Type B pancreatic cell (in vitro differentiated cells): ENCODE data around the gene TSPAN1. TPM values are rescaled to one million over a fixed set of nuclear protein-coding genes. Genes with fewer than 3 reads are reported as not detected.

Experiments used
- DNase-seq: peaks from one replicate; pipeline ENCODE4 v3.0.0; 2021; ENCODE audit warnings: mixed read lengths; ENCODE audit not compliant: unreplicated experiment; ENCODE audit errors: extremely low spot score
- H3K27ac Mint-ChIP-seq: 2 replicates; pipeline ENCODE4 v1.8.0; 2021; ENCODE audit warnings: mild to moderate bottlenecking, mixed read lengths
- H3K27me3 Mint-ChIP-seq: 2 replicates; pipeline ENCODE4 v1.8.0; 2021; ENCODE audit warnings: mixed read lengths
- H3K36me3 Mint-ChIP-seq: 2 replicates; pipeline ENCODE4 v1.8.0; 2021; ENCODE audit warnings: mixed read lengths
- H3K4me1 Mint-ChIP-seq: one replicate; pipeline ENCODE4 v1.8.0; 2021; ENCODE audit warnings: mixed read lengths; ENCODE audit not compliant: unreplicated experiment
- H3K4me3 Mint-ChIP-seq: 2 replicates; pipeline ENCODE4 v1.8.0; 2021; ENCODE audit warnings: mild to moderate bottlenecking, mixed read lengths
- H3K9me3 Mint-ChIP-seq: 2 replicates; pipeline ENCODE4 v1.8.0; 2021; ENCODE audit warnings: mixed read lengths
- total RNA-seq: library from RNA; stranded (reverse); gene quantifications from 2 replicates; pipeline ENCODE4 v1.2.1, GENCODE V29; 2021; ENCODE audit warnings: low replicate concordance
- TF ChIP-seq, protein P1 (sequence below): fragments of 200-600 bp; sonication (generic); conservative IDR thresholded peaks from 2 replicates; pipeline ENCODE4 v1.5.0; 2021; ENCODE audit warnings: antibody characterized with exemption, mild to moderate bottlenecking

The TSPAN1 gene
- total RNA-seq, 1 donor from 2014 or later = 27.6 TPM

DNA sequence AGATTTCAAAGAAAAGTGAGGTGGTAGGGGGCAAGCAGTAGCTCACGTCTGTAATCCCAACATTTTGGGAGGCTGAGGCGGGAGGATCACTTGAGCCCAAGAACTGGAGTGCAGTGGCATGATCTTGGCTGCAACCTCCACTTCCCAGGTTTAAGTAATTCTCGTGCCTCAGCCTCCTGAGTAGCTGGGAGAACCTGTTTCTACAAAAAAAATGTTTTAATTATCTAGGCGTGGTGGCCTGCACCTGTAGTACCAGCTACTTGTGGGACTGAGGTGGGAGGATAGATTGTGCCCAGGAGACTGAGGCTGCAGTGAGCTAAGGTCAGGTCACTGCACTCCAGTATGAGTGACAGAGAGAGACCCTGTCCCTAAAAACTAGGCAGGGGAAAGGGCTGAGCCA, 2.6 kb upstream of the TSPAN1 start:
- DNase-seq = no peak
- no peaks in the 10 kb centered on the region for H3K36me3 Mint-ChIP-seq
- H3K27ac Mint-ChIP-seq = peak overlapping the region; percentile 60
- no peaks in the 10 kb centered on the region for H3K9me3 Mint-ChIP-seq
- peaks cover 4% of the 10 kb centered on the region for H3K4me1 Mint-ChIP-seq
- H3K27me3 Mint-ChIP-seq = peaks cover 27% of the 10 kb centered on the region
- H3K4me3 Mint-ChIP-seq = no peak overlapping the region
- TF ChIP-seq, protein P1, sequence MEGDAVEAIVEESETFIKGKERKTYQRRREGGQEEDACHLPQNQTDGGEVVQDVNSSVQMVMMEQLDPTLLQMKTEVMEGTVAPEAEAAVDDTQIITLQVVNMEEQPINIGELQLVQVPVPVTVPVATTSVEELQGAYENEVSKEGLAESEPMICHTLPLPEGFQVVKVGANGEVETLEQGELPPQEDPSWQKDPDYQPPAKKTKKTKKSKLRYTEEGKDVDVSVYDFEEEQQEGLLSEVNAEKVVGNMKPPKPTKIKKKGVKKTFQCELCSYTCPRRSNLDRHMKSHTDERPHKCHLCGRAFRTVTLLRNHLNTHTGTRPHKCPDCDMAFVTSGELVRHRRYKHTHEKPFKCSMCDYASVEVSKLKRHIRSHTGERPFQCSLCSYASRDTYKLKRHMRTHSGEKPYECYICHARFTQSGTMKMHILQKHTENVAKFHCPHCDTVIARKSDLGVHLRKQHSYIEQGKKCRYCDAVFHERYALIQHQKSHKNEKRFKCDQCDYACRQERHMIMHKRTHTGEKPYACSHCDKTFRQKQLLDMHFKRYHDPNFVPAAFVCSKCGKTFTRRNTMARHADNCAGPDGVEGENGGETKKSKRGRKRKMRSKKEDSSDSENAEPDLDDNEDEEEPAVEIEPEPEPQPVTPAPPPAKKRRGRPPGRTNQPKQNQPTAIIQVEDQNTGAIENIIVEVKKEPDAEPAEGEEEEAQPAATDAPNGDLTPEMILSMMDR = no peak

DNA sequence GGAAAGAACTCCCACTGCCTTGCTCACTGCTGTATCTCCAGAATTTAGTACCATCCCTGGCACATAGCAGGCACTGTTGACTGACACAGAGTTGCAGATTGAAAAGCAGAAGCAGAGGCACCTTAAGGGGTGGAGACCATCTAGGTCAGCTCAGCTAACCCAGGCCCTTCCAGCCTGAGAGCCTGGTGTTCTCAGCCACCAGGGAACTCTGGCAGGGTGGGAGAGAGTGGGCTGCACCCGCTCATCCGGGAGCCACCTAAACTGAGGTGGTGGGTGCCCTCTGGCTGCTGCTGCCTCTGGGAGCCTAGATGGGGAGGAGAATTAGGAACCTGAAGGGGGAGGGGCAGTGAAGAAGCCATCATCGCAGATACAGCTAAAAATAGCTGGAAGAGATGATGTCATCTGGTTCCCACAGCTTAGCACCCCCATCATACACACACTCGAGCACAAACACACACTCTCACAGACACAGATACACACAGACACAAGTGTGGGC, 1.5 kb upstream of the TSPAN1 start:
- H3K36me3 Mint-ChIP-seq = no peaks in the 10 kb centered on the region
- H3K9me3 Mint-ChIP-seq = no peaks in the 10 kb centered on the region
- no peak overlapping the region for H3K4me3 Mint-ChIP-seq
- H3K27ac Mint-ChIP-seq = no peak overlapping the region
- no peak for DNase-seq
- H3K27me3 Mint-ChIP-seq = peaks cover 18% of the 10 kb centered on the region
- TF ChIP-seq, protein P1 = no peak
- peaks cover 4% of the 10 kb centered on the region for H3K4me1 Mint-ChIP-seq

DNA sequence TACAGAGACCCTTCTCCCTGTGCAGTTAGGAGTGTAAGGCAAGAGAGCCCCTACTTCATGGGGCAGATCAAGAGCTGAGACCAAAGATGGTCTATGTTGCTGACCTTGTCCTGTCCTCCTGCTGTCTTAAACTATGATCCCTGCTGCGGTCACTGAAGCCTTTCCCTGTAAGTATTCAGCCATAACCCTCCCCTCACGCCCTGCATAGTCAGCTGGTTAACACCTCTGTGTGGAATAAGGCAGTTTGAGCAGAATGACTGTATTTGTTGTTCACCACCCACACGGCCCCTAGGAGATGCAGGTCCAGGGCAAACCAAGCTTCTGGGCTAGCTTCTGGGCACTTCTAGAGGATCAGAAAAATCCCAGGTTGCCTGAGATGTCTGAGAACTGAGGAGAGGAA, 356 bp downstream of the TSPAN1 start:
- Mint-ChIP-seq H3K27ac (no peak overlapping the region), H3K4me1 (peaks cover 4% of the 10 kb centered on the region), H3K9me3 (no peaks in the 10 kb centered on the region), H3K4me3 (no peak overlapping the region), H3K27me3 (peaks cover 4% of the 10 kb centered on the region), H3K36me3 (no peaks in the 10 kb centered on the region)
- TF ChIP-seq, protein P1 = no peak
- DNase-seq = no peak

DNA sequence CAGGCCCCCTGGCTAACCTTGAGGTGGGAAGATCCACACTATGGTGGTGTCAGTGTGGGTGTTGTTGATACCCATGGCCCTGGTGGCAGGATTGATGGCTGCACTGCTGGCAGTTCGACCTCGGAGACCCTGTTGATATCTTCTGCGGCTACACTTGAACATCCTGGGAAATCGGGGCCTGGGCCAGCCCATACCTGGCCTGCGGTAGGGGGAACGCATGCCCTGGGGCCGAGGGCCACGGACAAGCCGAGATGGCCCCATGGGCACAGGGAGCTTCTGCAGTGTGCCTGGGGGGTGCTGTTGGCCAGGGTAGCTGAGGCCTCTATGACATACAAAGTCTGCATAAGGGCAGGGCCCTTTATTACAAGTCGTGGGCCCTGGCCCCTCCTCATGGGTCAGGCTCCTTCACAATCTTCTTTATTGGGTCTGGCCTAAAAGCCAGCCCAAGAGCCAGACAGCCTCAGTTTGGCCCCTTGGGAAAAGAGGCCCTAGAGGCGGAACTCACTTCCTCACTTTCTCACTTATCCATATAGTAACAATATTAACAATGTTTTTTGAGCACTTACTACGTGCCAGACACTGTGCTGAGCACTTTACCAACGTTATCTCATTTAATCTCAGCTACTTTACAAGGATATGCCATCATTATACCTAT, 1.5 kb downstream of the TSPAN1 start, which contains the start of gene P3R3URF:
TSS of gene P3R3URF (minus strand) at position 278 of the 655 bp plus-strand sequence. CDS start at position 261, 17 bp downstream.
- Mint-ChIP-seq H3K9me3 (no peaks in the 10 kb centered on the region), H3K36me3 (no peaks in the 10 kb centered on the region), H3K4me3 (no peak within 1 kb of the TSS), H3K27ac (no peak within 1 kb of the TSS), H3K4me1 (peaks cover 4% of the 10 kb centered on the region), H3K27me3 (peaks cover 3% of the 10 kb centered on the region)
- TF ChIP-seq, protein P1 = no peak
- DNase-seq = no peak

DNA sequence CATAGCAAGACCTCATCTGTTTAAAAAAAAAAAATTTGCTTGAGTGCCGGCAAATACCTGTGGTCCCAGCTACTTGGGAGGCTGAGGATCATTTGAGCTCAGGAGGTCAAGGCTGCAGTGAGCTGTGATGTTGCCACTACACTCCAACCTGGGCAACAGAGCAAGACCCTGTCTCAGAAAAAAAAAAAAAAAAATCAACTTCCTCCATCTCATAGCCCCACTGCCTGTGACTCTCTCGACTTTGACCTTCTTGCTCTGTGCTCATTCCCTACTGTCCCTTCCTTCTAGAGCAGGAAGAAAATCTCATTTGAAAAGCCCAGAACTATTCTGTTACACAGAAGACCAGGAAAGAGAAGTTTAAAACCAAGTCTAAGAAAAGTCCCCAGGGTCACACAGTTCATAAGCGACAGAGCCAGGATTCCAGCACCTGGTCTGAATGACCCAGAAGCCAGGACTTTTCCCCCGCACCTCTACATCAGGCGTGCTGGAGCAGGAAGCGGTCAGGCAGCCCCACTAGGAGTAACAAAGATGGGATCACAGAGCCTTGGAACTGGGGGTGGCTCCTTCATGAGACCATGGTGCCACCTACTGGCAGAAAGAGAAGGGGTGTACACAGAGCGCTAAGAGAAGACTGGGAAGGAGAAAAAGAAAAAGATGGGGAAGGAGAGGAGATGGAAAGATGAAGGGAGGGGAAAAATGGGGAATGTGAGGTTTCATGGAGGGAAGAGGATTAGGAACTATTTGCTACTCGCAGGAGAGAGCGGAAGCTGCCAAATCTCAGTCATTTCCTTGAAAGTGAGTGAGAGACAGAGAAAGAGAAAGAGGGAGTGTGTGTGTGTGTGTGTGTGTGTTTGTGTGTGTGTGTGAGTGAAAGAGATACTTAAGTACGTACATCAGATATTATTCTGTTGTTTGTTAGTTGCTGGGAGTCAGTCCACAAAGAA, 4.5 kb downstream of the TSPAN1 start:
- Mint-ChIP-seq H3K27ac (no peak overlapping the region), H3K27me3 (no peaks in the 10 kb centered on the region), H3K9me3 (no peaks in the 10 kb centered on the region), H3K4me1 (peaks cover 18% of the 10 kb centered on the region), H3K36me3 (no peaks in the 10 kb centered on the region), H3K4me3 (no peak overlapping the region)
- no peak for DNase-seq
- TF ChIP-seq, protein P1 = peak; percentile 95
